Left ventricle myocardium inferior (tissue), 1 donor: ENCODE measurements around the gene ADSS1. TPM values are rescaled to one million over a fixed set of nuclear protein-coding genes. Genes with fewer than 3 reads are reported as not detected.

Source experiments
- DNase-seq: peaks from one replicate; pipeline ENCODE4 v3.0.0-alpha.2; 2020
- H3K27ac ChIP-seq: fragments of 200-600 bp; replicated peaks from 2 replicates; pipeline ENCODE4 v1.8.0; 2021
- H3K27me3 ChIP-seq: fragments of 200-600 bp; 2 replicates; pipeline ENCODE4 v1.8.0; 2021; ENCODE audit warnings: low read depth
- H3K36me3 ChIP-seq: fragments of 200-600 bp; 2 replicates; pipeline ENCODE4 v1.8.0; 2021
- H3K4me1 ChIP-seq: fragments of 200-600 bp; 2 replicates; pipeline ENCODE4 v1.8.0; 2021
- H3K4me3 ChIP-seq: fragments of 200-600 bp; 2 replicates; pipeline ENCODE4 v1.8.0; 2021; ENCODE audit warnings: mild to moderate bottlenecking, moderate library complexity
- H3K9me3 ChIP-seq: fragments of 200-600 bp; replicated peaks from 2 replicates; pipeline ENCODE4 v1.8.0; 2021
- intact Hi-C: fragments of 100-400 bp; cut with micrococcal nuclease; formaldehyde crosslinking; loops from one replicate; pipeline ENCODE4 v1.11.0; 2022
- total RNA-seq: library from RNA; stranded (reverse); fragmentation: NEBNext Ultra II Directional; extraction: Animal tissue kit (Norgen Biotek cat#: 25700); gene quantifications from one replicate; pipeline ENCODE4 v1.2.1, GENCODE V29; 2021
- TF ChIP-seq, protein P1 (sequence below): fragments of 200-600 bp; IDR thresholded peaks from 2 replicates; pipeline ENCODE4 v1.8.0; 2021; ENCODE audit warnings: antibody characterized with exemption, mild to moderate bottlenecking, borderline replicate concordance
- donor health status: DM: no; HTN: yes; CAD: no; lungs with severe emphysema.

The ADSS1 gene
- total RNA-seq, 1 donor from 2014 or later = 218 TPM

DNA sequence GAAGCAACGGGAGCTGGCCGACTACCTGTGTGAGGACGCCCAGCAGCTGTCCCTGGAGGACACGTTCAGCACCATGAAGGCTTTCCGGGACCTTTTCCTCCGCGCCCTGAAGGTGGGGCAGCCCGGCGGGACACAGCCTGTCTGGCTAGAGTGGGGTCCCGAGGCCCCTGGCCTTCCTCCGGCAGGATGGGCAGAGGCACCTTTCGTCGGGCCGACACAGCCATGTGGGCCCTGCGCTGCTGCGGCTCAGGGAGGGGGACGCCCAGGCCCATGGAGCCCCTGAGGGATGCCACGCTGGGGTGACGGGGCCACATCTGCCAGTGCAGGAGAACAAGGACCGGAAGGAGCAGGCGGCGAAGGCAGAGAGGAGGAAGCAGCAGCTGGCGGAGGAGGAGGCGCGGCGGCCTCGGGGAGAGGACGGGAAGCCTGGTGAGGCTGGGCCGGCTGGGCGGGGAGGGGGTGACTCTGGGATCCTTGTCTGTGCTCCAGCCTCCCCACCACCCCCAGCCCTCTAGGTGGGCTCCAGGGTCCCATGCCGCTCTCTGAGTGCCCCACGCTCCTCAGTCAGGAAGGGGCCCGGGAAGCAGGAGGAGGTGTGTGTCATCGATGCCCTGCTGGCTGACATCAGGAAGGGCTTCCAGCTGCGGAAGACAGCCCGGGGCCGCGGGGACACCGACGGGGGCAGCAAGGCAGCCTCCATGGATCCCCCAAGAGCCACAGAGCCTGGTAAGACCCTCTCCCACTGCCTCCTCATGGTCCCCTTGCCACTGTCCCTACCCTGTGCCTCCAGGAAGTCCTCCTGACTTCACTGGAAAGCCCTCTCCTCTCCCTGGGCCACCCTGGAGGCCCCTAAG, 10.9 kb upstream of the ADSS1 start:
- TF ChIP-seq, protein P1, sequence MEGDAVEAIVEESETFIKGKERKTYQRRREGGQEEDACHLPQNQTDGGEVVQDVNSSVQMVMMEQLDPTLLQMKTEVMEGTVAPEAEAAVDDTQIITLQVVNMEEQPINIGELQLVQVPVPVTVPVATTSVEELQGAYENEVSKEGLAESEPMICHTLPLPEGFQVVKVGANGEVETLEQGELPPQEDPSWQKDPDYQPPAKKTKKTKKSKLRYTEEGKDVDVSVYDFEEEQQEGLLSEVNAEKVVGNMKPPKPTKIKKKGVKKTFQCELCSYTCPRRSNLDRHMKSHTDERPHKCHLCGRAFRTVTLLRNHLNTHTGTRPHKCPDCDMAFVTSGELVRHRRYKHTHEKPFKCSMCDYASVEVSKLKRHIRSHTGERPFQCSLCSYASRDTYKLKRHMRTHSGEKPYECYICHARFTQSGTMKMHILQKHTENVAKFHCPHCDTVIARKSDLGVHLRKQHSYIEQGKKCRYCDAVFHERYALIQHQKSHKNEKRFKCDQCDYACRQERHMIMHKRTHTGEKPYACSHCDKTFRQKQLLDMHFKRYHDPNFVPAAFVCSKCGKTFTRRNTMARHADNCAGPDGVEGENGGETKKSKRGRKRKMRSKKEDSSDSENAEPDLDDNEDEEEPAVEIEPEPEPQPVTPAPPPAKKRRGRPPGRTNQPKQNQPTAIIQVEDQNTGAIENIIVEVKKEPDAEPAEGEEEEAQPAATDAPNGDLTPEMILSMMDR = no peak
- Histone ChIP-seq H3K4me1 (peaks cover 36% of the 10 kb centered on the region), H3K27me3 (no peaks in the 10 kb centered on the region), H3K36me3 (peaks cover 72% of the 10 kb centered on the region), H3K4me3 (no peak overlapping the region), H3K27ac (no peak overlapping the region), H3K9me3 (no peaks in the 10 kb centered on the region)
- DNase-seq = no peak
- intact Hi-C loops = no loop called here

DNA sequence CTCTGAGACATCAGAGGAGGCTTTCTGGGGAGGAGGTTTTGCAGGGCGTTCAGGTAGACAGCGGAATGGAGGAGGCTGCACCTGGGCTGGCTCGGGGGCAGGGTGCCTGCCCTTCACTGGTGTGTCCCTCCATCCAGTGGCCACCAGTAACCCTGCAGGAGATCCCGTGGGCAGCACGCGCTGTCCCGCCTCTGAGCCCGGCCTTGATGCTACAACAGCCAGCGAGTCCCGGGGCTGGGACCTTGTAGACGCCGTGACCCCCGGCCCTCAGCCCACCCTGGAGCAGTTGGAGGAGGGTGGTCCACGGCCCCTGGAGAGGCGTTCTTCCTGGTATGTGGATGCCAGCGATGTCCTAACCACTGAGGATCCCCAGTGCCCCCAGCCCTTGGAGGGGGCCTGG, 10.0 kb upstream of the ADSS1 start:
- Histone ChIP-seq H3K4me1 (peaks cover 36% of the 10 kb centered on the region), H3K4me3 (no peak overlapping the region), H3K27ac (no peak overlapping the region), H3K9me3 (no peaks in the 10 kb centered on the region), H3K36me3 (peaks cover 74% of the 10 kb centered on the region), H3K27me3 (no peaks in the 10 kb centered on the region)
- intact Hi-C loops = no loop called here
- no peak for DNase-seq
- TF ChIP-seq, protein P1 = no peak

DNA sequence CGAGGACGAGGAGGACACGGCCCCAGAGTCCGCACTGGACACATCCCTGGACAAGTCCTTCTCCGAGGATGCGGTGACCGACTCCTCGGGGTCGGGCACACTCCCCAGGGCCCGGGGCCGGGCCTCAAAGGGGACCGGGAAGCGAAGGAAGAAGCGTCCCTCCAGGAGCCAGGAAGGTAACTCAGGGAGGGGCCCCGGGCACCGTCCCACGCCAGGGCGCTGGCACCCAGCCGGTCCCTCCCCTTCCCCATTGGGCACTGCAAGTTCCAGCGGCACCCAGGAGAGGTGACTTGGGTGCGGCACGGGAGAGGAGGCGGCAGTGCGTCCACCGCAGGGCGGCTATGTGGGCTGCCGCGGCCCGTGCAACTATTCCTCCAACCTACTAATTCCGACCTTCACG, 9.3 kb upstream of the ADSS1 start:
- no peaks in the 10 kb centered on the region for H3K9me3 ChIP-seq
- TF ChIP-seq, protein P1 = no peak
- no peak for DNase-seq
- H3K36me3 ChIP-seq = peaks cover 74% of the 10 kb centered on the region
- intact Hi-C loops = no loop called here
- no peaks in the 10 kb centered on the region for H3K27me3 ChIP-seq
- H3K27ac ChIP-seq = no peak overlapping the region
- no peak overlapping the region for H3K4me3 ChIP-seq
- peaks cover 34% of the 10 kb centered on the region for H3K4me1 ChIP-seq

DNA sequence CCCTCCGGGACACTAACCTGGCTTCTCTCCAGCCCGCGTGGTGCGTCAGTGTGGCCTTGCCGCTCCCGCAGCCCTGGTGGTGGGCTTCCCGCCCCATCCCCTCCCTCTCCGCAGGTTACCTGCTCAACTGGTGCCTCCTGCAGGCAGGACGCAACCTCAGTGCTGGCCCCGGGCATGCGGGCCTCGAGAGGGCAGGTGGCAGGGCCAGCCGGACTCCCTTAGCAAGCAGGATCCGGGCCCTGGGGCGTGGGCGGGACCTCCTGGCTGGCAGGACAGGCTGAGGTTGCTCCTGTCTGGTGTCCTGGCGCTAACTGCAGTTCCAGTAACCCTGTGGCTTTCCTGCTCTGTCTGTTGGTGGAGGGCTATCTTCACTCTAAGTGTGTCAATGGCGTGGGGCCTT, 8.6 kb upstream of the ADSS1 start:
- DNase-seq = no peak
- TF ChIP-seq, protein P1 = no peak
- H3K9me3 ChIP-seq = no peaks in the 10 kb centered on the region
- intact Hi-C loops = no loop called here
- no peaks in the 10 kb centered on the region for H3K27me3 ChIP-seq
- peaks cover 72% of the 10 kb centered on the region for H3K36me3 ChIP-seq
- no peak overlapping the region for H3K27ac ChIP-seq
- H3K4me1 ChIP-seq = peaks cover 30% of the 10 kb centered on the region
- no peak overlapping the region for H3K4me3 ChIP-seq

DNA sequence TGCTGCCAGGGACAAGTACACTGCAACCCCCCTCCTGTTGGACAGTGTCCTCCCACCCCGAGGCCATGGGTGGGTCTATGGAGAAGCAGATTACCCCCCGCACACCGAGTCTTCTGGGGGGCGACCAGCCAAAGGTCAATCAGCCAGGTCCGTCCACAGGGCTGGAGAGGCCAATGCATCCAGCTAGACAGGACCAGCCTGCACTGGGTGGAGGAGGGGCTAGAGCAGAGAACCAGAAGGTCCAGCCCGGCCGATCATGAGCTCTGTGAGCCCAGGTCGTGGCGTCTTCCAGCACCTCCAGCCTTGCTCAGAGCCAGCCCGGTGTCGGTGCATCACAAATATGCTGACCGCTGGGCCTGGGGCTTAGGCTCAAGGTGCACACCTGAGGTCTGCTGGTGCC, 8.2 kb upstream of the ADSS1 start:
- Histone ChIP-seq H3K27me3 (no peaks in the 10 kb centered on the region), H3K9me3 (no peaks in the 10 kb centered on the region), H3K4me1 (peaks cover 30% of the 10 kb centered on the region), H3K36me3 (peaks cover 68% of the 10 kb centered on the region), H3K27ac (no peak overlapping the region), H3K4me3 (no peak overlapping the region)
- TF ChIP-seq, protein P1 = no peak
- no peak for DNase-seq
- intact Hi-C loops = no loop called here
